Vagina (tissue), 2 donors: ENCODE data around the gene RAG2.

Source experiments
- POLR2A ChIP-seq, 2 donors: fragments of 450-650 bp; IDR thresholded peaks; one replicate each; pipeline ENCODE4 v1.6.1; 2017; ENCODE audit warnings: antibody characterized with exemption in 2 of 2, mild to moderate bottlenecking in 2 of 2, moderate library complexity in 2 of 2
- TF ChIP-seq, protein P1 (sequence below), 3 experiments: fragments of 450-650 bp in 2 of 3; fragments of 200-600 bp in 1 of 3; sonication (generic) in 1 of 3; IDR thresholded peaks; one replicate each; pipeline ENCODE4 v1.5.1; 2017 to 2019; ENCODE audit warnings: antibody characterized with exemption in 3 of 3, mild to moderate bottlenecking in 2 of 3, moderate library complexity in 2 of 3

DNA sequence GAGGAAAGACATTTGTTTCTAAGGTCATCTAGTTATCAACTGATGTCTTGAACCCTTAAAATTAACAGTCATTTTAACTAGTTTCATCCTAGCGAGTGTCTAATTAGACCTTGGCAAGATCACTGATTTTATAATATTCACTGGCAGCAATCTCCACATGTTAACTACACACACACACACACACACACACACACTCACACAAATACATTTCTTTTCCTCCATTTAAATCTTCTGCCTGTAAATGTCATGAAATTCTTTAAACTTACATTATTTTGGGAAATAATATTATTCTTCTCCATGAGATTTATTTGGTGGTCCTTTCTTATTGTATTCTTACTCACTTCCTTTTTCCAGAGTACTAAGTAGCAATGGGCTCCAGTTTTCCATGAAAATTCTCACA, 6.6 kb downstream of the RAG2 start:
- TF ChIP-seq, protein P1, sequence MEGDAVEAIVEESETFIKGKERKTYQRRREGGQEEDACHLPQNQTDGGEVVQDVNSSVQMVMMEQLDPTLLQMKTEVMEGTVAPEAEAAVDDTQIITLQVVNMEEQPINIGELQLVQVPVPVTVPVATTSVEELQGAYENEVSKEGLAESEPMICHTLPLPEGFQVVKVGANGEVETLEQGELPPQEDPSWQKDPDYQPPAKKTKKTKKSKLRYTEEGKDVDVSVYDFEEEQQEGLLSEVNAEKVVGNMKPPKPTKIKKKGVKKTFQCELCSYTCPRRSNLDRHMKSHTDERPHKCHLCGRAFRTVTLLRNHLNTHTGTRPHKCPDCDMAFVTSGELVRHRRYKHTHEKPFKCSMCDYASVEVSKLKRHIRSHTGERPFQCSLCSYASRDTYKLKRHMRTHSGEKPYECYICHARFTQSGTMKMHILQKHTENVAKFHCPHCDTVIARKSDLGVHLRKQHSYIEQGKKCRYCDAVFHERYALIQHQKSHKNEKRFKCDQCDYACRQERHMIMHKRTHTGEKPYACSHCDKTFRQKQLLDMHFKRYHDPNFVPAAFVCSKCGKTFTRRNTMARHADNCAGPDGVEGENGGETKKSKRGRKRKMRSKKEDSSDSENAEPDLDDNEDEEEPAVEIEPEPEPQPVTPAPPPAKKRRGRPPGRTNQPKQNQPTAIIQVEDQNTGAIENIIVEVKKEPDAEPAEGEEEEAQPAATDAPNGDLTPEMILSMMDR (IDR thresholded peaks at IDR 0.05): no peak
- TF ChIP-seq POLR2A (IDR thresholded peaks at IDR 0.05): no peak
